ENCODE data around the gene PDXDC1. TPM values are rescaled to one million over a fixed set of nuclear protein-coding genes. Genes with fewer than 3 reads are reported as not detected.
"Not testable (repeated sequence)": the region's sequence is repeated elsewhere in the genome, so short reads cannot be mapped to it uniquely, and the experiment has no call there.

PDXDC1 gene
- total RNA-seq, 1 donor from 2014 or later = 120 TPM

GRCh38 chr16:14963281-14964173 is 11.3 kb upstream of the PDXDC1 start:
- Mint-ChIP-seq H3K4me3 (ENCODE audit: unreplicated experiment) (no peak overlapping the region), H3K9me3 (ENCODE audit: low read depth) (peaks cover 11% of the 10 kb centered on the region), H3K4me1 (ENCODE audit: low read depth) (no peaks in the 10 kb centered on the region), H3K27ac (ENCODE audit: unreplicated experiment) (no peak overlapping the region), H3K27me3 (ENCODE audit: low read depth) (peaks cover 6% of the 10 kb centered on the region), H3K36me3 (ENCODE audit: low read depth) (peaks cover 6% of the 10 kb centered on the region)
- TF ChIP-seq CTCF (IDR thresholded peaks at IDR 0.05) = no peak
- DNase-seq (ENCODE audit: low spot score) = peak; percentile 63

GRCh38 chr16:14965328-14965727 is 9.5 kb upstream of the PDXDC1 start:
- Mint-ChIP-seq H3K36me3 (ENCODE audit: low read depth) (peaks cover 5% of the 10 kb centered on the region), H3K4me3 (ENCODE audit: unreplicated experiment) (no peak overlapping the region), H3K4me1 (ENCODE audit: low read depth) (no peaks in the 10 kb centered on the region), H3K27ac (ENCODE audit: unreplicated experiment) (no peak overlapping the region), H3K9me3 (ENCODE audit: low read depth) (peaks cover 11% of the 10 kb centered on the region), H3K27me3 (ENCODE audit: low read depth) (peaks cover 6% of the 10 kb centered on the region)
- TF ChIP-seq CTCF (IDR thresholded peaks at IDR 0.05) = no peak
- DNase-seq (ENCODE audit: low spot score) = peak; percentile 72

- H3K27ac Mint-ChIP-seq (ENCODE audit: unreplicated experiment); DNase-seq (ENCODE audit: low spot score); H3K4me1 Mint-ChIP-seq (ENCODE audit: low read depth); H3K9me3 Mint-ChIP-seq (ENCODE audit: low read depth); H3K36me3 Mint-ChIP-seq (ENCODE audit: low read depth); H3K4me3 Mint-ChIP-seq (ENCODE audit: unreplicated experiment); H3K27me3 Mint-ChIP-seq (ENCODE audit: low read depth): not testable (repeated sequence)
Observed at GRCh38 chr16:14969795-14970194, 5.0 kb upstream of the PDXDC1 start.

- not testable (repeated sequence) for H3K27me3 Mint-ChIP-seq (ENCODE audit: low read depth); H3K4me3 Mint-ChIP-seq (ENCODE audit: unreplicated experiment); H3K27ac Mint-ChIP-seq (ENCODE audit: unreplicated experiment); H3K36me3 Mint-ChIP-seq (ENCODE audit: low read depth); DNase-seq (ENCODE audit: low spot score); H3K9me3 Mint-ChIP-seq (ENCODE audit: low read depth)
- peaks cover 12% of the 10 kb centered on the region for H3K4me1 Mint-ChIP-seq (ENCODE audit: low read depth)
Observed at GRCh38 chr16:14971621-14972228, 3.1 kb upstream of the PDXDC1 start.

GRCh38 chr16:14973785-14974322 is 972 bp upstream of the PDXDC1 start:
- H3K9me3 Mint-ChIP-seq (ENCODE audit: low read depth); H3K36me3 Mint-ChIP-seq (ENCODE audit: low read depth); H3K27ac Mint-ChIP-seq (ENCODE audit: unreplicated experiment); DNase-seq (ENCODE audit: low spot score); H3K27me3 Mint-ChIP-seq (ENCODE audit: low read depth): not testable (repeated sequence)
- Mint-ChIP-seq H3K4me3 (ENCODE audit: unreplicated experiment) (peak overlapping the region; percentile 46), H3K4me1 (ENCODE audit: low read depth) (peaks cover 26% of the 10 kb centered on the region)

- peak overlapping the region; percentile 92 for H3K27ac Mint-ChIP-seq (ENCODE audit: unreplicated experiment)
- H3K9me3 Mint-ChIP-seq (ENCODE audit: low read depth); H3K36me3 Mint-ChIP-seq (ENCODE audit: low read depth); H3K27me3 Mint-ChIP-seq (ENCODE audit: low read depth); DNase-seq (ENCODE audit: low spot score): not testable (repeated sequence)
- H3K4me3 Mint-ChIP-seq (ENCODE audit: unreplicated experiment) = peak overlapping the region; percentile 90
- H3K4me1 Mint-ChIP-seq (ENCODE audit: low read depth) = peaks cover 30% of the 10 kb centered on the region
Observed at GRCh38 chr16:14974331-14974655, 533 bp upstream of the PDXDC1 start.

- Mint-ChIP-seq H3K4me1 (ENCODE audit: low read depth) (peaks cover 38% of the 10 kb centered on the region), H3K4me3 (ENCODE audit: unreplicated experiment) (peak overlapping the region; percentile 90), H3K27ac (ENCODE audit: unreplicated experiment) (peak overlapping the region; percentile 95)
- H3K36me3 Mint-ChIP-seq (ENCODE audit: low read depth); H3K9me3 Mint-ChIP-seq (ENCODE audit: low read depth); H3K27me3 Mint-ChIP-seq (ENCODE audit: low read depth); DNase-seq (ENCODE audit: low spot score): not testable (repeated sequence)
- TF ChIP-seq CTCF (IDR thresholded peaks at IDR 0.05) = peak; percentile 20
Observed at GRCh38 chr16:14975418-14976194, 780 bp downstream of the PDXDC1 start.

GRCh38 chr16:14976971-14977736 is 2.3 kb downstream of the PDXDC1 start:
- H3K9me3 Mint-ChIP-seq (ENCODE audit: low read depth); H3K27me3 Mint-ChIP-seq (ENCODE audit: low read depth); H3K36me3 Mint-ChIP-seq (ENCODE audit: low read depth); DNase-seq (ENCODE audit: low spot score): not testable (repeated sequence)
- Mint-ChIP-seq H3K4me3 (ENCODE audit: unreplicated experiment) (peak overlapping the region; percentile 44), H3K4me1 (ENCODE audit: low read depth) (peaks cover 50% of the 10 kb centered on the region), H3K27ac (ENCODE audit: unreplicated experiment) (peak overlapping the region; percentile 53)

- not testable (repeated sequence) for H3K36me3 Mint-ChIP-seq (ENCODE audit: low read depth); H3K27me3 Mint-ChIP-seq (ENCODE audit: low read depth); DNase-seq (ENCODE audit: low spot score); H3K9me3 Mint-ChIP-seq (ENCODE audit: low read depth); H3K4me3 Mint-ChIP-seq (ENCODE audit: unreplicated experiment)
- Mint-ChIP-seq H3K27ac (ENCODE audit: unreplicated experiment) (peak overlapping the region; percentile 70), H3K4me1 (ENCODE audit: low read depth) (peaks cover 58% of the 10 kb centered on the region)
Observed at GRCh38 chr16:14978281-14978680, 3.5 kb downstream of the PDXDC1 start.

Measured in chondrocyte (in vitro differentiated cells).